GM10248 (cell line): ENCODE measurements around the gene OMG.
"Not testable (repeated sequence)": the region's sequence is repeated elsewhere in the genome, so short reads cannot be mapped to it uniquely, and the experiment has no call there.

Experiments used
- CTCF ChIA-PET: fragments of 300-600 bp; sonication (Branson Sonifier 250); formaldehyde crosslinking; extraction: SDS; loops from one replicate; lab custom pipeline; 2021; ENCODE audit warnings: antibody characterized with exemption; lab: Yijun Ruan, JAX
- POLR2A ChIA-PET: fragments of 350-650 bp; sonication (Branson Sonifier 250); formaldehyde crosslinking; extraction: SDS; loops from one replicate; lab custom pipeline; 2020; ENCODE audit warnings: antibody characterized with exemption; lab: Yijun Ruan, JAX
- DNase-seq: peaks from one replicate; pipeline ENCODE4 v3.0.0; 2012; ENCODE audit errors: extremely low spot score
- CTCF ChIP-seq: IDR thresholded peaks from 2 replicates; pipeline ENCODE4 v1.5.1; 2012; ENCODE audit warnings: mild to moderate bottlenecking, low read depth; ENCODE audit errors: extremely low read depth, missing control alignments, control extremely low read depth

OMG gene

GRCh38 chr17:31318298-31318801 is 21.3 kb upstream of the OMG start:
- POLR2A ChIA-PET = no interaction called here
- DNase-seq = no peak
- TF ChIP-seq CTCF = no peak
- CTCF ChIA-PET = interaction anchor here (1.3 to 1.4 kb wide), 2 partner anchors 8 to 54 kb away, joined by 3 to 6 read pairs; no protein-coding TSS in a partner anchor

- no peak for DNase-seq
- no peak for TF ChIP-seq CTCF
- ChIA-PET POLR2A (no interaction called here), CTCF (no interaction called here)
Measured at GRCh38 chr17:31314782-31315100, 17.7 kb upstream of the OMG start.

- ChIA-PET CTCF (no interaction called here), POLR2A (no interaction called here)
- TF ChIP-seq CTCF = no peak
- DNase-seq = peak; percentile 31
Measured at GRCh38 chr17:31313982-31314781, 17.1 kb upstream of the OMG start, which contains the start of gene EVI2B. TSS of gene EVI2B (minus strand) at chr17:31314054. CDS start at chr17:31305609, 8,445 bp downstream.

- CTCF ChIA-PET = interaction anchor here (0.9 to 1.1 kb wide), 3 partner anchors 12 to 216 kb away, joined by 3 to 6 read pairs (median 3); no protein-coding TSS in a partner anchor
- POLR2A ChIA-PET, DNase-seq: not testable (repeated sequence)
- TF ChIP-seq CTCF = peak; percentile 18
Measured at GRCh38 chr17:31312223-31312622, 15.2 kb upstream of the OMG start.

GRCh38 chr17:31311526-31311925 is 14.5 kb upstream of the OMG start:
- ChIA-PET POLR2A (interaction anchor here (0.5 kb wide), 1 partner anchor 8 kb away, joined by 3 read pairs; no protein-coding TSS in a partner anchor), CTCF (interaction anchor here (0.9 to 1.1 kb wide), 3 partner anchors 12 to 217 kb away, joined by 3 to 6 read pairs (median 3); no protein-coding TSS in a partner anchor)
- no peak for DNase-seq
- no peak for TF ChIP-seq CTCF

GRCh38 chr17:31310886-31311285 is 13.8 kb upstream of the OMG start:
- no peak for DNase-seq
- ChIA-PET CTCF (interaction anchor here (1.1 to 1.7 kb wide), 2 partner anchors 8 to 13 kb away, joined by 3 to 6 read pairs; no protein-coding TSS in a partner anchor), POLR2A (interaction anchor here (0.5 kb wide), 1 partner anchor 9 kb away, joined by 3 read pairs; no protein-coding TSS in a partner anchor)
- TF ChIP-seq CTCF = no peak
